DMS 273 (cell line): ENCODE data around the gene VPS52.
"Not testable (repeated sequence)": the region's sequence is repeated elsewhere in the genome, so short reads cannot be mapped to it uniquely, and the experiment has no call there.

ENCODE experiments used
- DNase-seq: peaks from one replicate; lab custom pipeline; 2025; ENCODE audit not compliant: unreplicated experiment; lab: John Stamatoyannopoulos, UW

VPS52 gene

GRCh38 chr6:33285214-33285613 lies 13.5 kb upstream of the VPS52 start:
- not testable (repeated sequence) for DNase-seq

DNA sequence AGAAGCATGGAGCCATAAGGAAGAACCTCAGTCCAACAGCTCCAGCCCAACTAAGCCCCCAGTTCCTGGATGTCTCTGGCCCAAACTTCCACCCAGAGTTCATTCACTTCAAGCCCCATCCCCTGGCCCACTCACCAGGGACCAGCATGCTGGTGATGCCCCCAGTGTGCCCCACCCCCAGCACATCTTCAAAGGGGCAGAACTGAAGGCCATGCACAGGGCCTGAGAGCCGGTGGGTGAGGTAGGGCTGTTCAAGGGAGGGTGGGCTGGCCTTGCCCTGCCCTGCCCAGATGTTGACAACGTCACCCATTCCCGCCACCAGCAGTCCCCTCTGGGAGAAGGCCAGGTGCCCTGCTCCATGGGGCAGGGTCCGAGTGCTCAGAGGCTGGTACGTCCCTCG lies 8.9 kb upstream of the VPS52 start:
- no peak for DNase-seq

- peak; percentile 95 for DNase-seq
These were observed 8.4 kb upstream of the VPS52 start for GRCh38 chr6:33279971-33280511.

- no peak for DNase-seq
These were observed 7.6 kb upstream of the VPS52 start for GRCh38 chr6:33279257-33279695.

DNA sequence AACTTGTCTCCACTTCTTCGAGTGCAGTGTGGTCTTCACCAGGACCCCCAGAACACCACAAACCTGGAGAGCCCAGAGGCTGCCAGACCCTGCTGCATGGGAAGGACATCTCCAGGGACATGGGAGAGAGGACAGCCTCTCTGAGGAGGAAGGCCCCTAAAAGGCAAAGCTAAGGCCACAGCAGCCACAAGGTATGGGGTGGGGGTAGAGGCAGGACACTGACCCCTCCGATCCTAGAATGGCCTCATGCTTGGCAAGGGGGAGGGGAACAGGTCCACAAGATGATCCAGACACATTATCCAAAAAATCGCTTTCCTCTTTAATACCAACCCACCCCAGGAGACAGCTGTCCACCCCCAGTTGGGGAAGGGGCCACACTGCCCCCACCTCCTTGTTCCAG lies 7.1 kb upstream of the VPS52 start:
- DNase-seq: no peak

GRCh38 chr6:33278392-33278741 lies 6.7 kb upstream of the VPS52 start:
- DNase-seq: peak; percentile 65

DNA sequence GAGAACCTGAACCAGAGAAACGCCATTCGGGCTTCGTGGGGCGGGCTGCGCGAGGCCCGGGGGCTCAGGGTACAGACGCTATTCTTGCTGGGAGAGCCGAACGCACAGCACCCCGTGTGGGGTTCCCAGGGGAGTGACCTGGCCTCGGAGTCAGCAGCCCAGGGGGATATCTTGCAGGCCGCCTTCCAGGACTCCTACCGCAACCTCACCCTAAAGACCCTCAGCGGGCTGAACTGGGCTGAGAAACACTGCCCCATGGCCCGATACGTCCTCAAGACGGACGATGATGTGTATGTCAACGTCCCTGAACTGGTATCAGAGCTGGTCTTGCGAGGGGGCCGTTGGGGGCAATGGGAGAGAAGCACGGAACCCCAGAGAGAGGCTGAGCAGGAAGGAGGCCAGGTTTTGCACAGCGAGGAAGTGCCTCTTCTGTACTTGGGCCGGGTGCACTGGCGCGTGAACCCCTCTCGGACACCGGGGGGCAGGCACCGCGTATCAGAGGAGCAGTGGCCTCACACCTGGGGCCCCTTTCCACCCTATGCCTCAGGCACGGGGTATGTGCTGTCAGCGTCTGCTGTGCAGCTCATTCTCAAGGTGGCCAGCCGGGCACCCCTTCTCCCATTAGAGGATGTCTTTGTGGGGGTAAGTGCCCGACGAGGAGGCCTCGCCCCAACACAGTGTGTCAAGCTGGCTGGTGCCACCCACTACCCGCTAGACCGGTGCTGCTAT lies 6.2 kb upstream of the VPS52 start:
- peak; percentile 65 for DNase-seq

DNA sequence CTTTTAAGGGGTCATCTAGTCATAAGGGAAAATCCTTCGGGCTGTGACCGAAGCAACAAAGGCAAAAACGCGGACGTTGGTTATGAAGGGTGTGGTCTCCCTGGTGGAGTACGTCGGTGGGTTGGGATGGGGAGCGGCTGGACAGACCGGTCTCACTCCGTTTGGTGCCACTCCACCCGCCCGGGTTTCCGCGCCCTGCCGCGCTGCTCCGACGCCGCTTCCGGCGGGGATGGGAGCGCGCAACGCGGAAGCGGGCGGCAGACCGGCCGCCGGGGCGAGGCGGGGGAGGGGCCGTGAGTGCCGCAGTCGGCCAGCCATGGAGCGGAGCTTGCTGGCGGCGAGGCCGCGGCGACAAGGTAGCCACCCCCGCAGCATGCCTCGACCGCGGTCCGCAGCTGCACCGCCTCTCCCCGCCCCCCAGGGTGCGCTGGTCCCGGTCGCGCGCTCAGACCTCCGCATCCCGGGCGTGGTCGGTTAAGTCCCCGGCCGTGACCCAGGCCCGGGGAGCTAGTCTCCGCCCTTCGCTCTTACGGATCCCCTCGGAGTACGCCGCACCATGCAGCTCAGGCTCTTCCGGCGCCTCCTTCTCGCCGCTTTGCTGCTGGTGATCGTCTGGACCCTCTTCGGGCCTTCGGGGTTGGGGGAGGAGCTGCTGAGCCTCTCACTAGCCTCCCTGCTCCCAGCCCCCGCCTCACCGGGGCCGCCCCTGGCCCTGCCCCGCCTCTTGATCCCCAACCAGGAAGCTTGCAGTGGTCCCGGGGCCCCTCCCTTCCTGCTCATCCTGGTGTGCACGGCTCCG lies 5.4 kb upstream of the VPS52 start, which contains the start of gene B3GALT4:
Gene B3GALT4, plus strand, starts transcription at position 260 of the 799 bp plus-strand sequence. Its CDS starts 297 bp downstream, at position 557.
- peak; percentile 98 for DNase-seq

GRCh38 chr6:33276581-33276863 lies 4.8 kb upstream of the VPS52 start:
- peak; percentile 81 for DNase-seq

DNA sequence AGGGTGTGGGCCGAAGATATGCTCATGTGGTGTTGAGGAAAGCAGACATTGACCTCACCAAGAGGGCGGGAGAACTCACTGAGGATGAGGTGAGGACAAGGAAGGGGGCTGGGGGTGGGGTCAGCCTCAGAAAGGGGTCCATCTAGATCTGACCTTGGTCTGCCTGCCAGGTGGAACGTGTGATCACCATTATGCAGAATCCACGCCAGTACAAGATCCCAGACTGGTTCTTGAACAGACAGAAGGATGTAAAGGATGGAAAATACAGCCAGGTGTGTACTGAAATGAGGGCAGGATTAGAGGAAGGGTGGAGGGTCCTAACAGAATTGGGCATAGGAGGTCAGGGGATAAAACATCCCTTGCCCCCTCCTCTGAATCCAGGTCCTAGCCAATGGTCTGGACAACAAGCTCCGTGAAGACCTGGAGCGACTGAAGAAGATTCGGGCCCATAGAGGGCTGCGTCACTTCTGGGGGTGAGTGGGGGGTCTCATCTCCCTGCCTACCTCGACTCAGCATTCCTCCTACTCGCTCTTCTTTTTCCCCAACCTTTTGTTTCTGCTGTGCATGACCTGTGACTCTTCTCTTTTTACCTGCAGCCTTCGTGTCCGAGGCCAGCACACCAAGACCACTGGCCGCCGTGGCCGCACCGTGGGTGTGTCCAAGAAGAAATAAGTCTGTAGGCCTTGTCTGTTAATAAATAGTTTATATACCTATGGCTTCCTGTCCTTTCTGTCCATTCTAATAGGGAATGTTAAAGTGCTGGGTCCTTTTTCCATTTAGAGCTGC lies 4.3 kb upstream of the VPS52 start:
- peak; percentile 44 for DNase-seq

DNA sequence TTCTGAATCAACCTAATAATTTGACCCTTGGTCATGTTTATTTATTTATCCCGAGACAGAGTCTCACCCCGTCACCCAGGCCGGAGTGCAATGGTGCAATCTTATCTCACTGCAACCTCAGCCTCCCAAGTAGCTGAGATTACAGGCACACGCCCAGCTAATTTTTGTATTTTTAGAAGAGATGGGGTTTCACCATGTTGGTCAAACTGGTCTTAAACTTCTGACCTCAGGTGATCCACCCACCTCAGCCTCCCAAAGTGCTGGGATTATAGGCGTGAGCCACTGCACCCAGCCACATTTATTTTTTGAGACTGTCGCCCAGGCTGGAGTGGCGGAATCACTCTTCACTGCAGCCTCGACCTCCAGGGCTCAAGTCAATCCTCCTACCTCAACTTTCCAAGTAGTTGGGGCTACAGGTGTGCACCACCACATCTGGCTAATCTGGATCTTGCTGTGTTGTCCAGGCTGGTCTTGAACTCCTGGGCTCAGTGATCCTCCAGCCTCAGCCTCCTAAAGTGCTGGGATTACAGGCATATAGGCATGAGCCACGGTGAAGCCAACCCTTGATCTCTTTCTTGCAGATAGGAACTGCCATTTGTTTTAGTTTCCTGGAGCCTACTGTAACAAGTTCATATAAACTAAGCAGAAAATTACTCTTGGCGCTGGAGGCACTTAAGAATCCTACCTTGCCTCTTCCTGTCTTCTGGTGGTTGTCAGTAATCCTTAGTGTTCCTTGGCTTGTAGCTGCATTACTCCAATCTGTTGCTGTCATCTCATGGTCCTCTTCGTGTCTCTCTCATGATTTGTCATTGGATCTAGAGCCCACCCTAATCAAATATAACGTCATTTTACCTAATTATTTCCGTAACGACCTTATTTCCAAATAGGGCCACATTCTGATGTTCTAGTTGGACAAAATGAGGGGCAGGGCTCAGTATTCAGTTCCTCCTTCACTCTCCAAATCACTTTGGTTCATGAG lies 2.5 kb upstream of the VPS52 start:
- peak; percentile 38 for DNase-seq

- peak; percentile 40 for DNase-seq
These were observed 1.6 kb upstream of the VPS52 start for GRCh38 chr6:33273129-33273923.

DNA sequence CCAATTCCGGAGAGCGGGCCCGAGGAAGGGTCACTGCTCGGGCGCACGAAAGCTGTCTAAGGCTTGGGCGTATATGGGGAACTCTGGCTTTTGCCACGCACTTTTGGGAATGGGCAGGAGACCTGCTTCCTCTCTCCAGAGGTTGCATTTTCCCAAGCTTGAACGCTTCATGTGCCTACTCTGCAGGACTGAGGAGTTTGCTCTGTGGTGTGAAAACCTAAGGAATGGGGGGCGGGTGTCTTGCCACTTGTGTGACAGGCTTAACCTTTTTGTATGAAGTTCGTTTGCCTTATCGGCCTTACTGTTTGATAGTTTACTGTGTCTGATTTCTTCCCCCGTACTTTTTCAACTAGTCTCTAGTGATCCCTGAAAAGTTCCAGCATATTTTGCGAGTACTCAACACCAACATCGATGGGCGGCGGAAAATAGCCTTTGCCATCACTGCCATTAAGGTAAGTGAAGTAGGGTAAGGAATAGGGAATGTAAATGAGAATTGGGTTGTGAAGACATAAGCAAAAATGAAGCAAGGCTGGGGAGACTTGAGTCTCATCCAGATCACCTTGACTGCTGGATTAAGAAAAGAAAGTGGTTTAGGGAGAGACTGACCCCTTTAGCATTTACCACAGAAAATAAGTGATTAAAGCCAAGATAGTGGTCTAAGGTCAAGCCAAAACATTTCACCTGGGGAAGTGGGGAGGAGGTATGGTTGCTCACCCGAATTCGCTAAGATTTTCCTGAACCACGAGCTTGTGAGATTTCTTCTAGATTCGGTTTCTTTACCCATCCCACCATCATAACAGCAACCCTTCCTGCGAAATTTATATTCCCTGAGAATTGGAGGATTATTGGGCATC lies 826 bp upstream of the VPS52 start:
- no peak for DNase-seq

DNA sequence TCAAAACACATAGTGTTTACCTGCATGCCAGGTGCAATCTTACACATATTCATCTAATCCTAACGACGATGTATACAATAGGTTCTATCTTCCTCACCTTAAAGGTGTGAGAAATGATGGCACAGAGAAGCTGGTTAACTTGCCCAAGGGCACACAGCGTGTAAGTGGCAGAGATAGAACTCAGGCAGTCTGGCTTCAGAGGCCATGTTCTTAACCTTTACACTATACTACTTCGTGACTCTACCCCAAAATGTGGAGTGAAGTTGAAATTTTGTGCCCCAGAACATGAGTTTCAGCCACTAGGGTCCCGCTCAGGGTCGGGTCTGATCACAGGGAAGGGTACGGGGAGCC lies 584 bp downstream of the VPS52 start:
- peak; percentile 77 for DNase-seq

DNA sequence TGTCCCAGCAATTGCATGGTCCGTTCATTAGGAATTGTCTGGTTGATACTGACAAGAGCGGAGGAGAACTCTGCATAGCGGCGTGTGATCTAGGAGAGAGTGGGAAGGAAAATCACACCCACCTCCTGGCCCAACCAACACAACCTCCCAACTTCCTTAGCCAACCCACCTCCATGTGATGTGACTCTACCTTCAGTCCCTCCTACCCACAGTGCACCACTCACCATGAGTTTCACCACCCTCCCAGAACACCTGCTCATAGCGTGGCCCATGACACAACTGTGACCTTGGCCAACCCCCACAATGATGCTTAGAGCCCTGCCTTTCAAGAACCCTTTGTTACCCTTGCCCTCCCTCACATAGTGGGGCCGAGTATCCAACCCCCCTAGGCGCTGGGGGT lies 7.7 kb downstream of the VPS52 start:
- no peak for DNase-seq

DNA sequence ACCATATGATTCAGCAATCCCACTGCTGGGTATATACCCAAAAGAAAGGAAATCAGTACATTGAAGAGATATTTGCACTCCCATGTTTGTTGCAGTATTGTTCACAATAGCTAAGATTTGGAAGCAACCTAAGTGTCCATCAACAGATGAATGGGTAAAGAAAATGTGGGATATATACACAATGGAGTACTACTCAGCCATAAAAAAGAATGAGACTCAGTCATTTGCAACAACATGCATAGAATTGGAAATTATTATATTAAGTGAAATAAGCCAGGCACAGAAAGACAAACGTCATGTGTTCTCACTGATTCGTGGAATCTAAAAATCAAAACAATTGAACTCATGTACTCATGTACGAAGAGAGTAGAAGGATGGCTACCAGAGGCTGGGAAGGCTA lies 9.2 kb downstream of the VPS52 start:
- DNase-seq: not testable (repeated sequence)

DNA sequence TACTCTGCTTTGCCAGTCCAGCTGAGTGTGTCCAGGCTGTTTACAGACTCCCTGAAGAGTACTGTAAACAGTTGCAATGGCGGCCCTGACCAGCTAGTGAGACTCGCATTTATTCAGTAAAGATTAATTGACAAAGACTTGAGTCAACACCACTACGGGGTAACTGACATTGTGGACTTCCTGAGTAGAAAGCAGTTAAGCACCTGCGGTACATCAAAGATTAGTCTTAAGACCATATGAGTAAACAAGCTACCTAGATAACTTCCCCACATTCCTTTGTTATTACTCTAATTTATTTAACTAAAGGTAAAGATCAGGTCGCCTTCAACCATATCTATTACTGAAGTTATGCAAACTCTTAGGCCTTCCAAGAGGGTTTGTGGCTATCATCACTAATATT lies 12.6 kb downstream of the VPS52 start:
- DNase-seq: no peak

DNA sequence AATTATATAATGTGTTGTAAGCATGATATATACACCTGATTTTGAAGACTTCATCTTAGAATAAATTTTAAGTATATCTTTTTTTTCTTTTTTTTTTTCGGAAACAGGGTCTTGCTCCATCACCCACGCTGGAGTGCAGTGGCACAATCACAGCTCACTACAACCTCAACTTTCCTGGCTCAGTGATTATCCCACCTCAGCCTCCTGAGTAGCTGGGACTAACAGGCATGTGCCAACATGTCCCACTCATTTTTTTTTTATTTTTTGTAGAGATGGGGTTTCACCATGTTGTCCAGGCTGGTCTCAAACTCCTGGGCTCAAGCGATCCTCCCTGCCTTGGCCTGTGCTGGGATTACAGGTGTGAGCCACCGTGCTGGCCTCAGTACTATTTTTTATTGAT lies 17.1 kb downstream of the VPS52 start:
- no peak for DNase-seq

- no peak for DNase-seq
These were observed 18.9 kb downstream of the VPS52 start for GRCh38 chr6:33252759-33253158.
